Measurements from ENCODE around the gene TBC1D12. TPM values are rescaled to one million over a fixed set of nuclear protein-coding genes. Genes with fewer than 3 reads are reported as not detected.

Gene TBC1D12
- total RNA-seq, 4 donors from 2014 or later = 30.0 to 36.0 (median 32.9) TPM

DNA sequence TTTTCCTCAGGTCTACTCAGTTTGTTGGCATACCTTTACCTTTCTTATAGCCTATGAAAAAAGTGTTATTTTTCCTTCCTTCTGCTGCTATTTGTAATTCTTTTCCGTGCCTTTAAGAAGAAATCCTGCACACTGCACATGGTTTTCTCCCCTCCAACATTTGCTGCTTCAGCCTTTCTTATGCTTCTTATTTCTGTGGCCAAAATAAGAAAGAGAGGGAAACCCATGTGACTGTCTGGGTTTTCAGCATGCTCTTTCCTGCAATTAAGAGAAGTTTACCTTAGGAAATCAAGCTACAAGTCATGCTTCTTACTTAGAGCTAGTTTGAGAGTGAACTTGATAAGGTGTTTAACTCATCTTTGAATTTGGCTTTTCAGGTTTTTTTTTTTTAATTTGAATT, 11.0 kb downstream of the TBC1D12 start:
- no peak for DNase-seq (ENCODE audit: low spot score in 2 of 2)
- peak in 1 of 2 donors; percentile 71 for TF ChIP-seq EP300 (IDR thresholded peaks at IDR 0.05)
- TF ChIP-seq, protein P1, sequence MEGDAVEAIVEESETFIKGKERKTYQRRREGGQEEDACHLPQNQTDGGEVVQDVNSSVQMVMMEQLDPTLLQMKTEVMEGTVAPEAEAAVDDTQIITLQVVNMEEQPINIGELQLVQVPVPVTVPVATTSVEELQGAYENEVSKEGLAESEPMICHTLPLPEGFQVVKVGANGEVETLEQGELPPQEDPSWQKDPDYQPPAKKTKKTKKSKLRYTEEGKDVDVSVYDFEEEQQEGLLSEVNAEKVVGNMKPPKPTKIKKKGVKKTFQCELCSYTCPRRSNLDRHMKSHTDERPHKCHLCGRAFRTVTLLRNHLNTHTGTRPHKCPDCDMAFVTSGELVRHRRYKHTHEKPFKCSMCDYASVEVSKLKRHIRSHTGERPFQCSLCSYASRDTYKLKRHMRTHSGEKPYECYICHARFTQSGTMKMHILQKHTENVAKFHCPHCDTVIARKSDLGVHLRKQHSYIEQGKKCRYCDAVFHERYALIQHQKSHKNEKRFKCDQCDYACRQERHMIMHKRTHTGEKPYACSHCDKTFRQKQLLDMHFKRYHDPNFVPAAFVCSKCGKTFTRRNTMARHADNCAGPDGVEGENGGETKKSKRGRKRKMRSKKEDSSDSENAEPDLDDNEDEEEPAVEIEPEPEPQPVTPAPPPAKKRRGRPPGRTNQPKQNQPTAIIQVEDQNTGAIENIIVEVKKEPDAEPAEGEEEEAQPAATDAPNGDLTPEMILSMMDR (IDR thresholded peaks at IDR 0.05) = no peak
- Histone ChIP-seq H3K9me3 (no peaks in the 10 kb centered on the region), H3K27ac (no peak overlapping the region), H3K4me3 (no peak overlapping the region), H3K27me3 (no peaks in the 10 kb centered on the region), H3K36me3 (no peaks in the 10 kb centered on the region), H3K4me1 (peaks cover 0 to 54% (median 5%) of the 10 kb centered on the region in 4 donors)
- 35 to 52% methylated on average over 1 of the region's 1 CpG for WGBS, 2 donors

DNA sequence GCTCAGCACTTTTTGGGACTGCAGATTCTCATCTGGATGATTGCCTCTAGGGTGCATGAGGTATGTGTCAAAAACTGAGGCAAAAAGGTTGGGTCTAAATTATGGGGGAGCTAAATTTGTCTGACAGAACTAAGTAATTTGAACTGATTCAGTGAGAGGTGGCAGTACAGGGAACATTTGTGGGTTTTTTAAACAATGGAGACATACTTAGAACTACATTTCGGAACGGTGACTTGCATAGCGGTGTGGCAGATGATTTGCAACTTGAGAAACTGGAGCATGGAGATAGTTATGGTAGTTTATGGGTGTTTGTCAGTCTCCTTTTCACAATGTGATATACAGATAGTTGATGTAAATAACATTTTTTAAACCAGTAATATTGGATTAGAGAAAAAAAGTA, 14.6 kb downstream of the TBC1D12 start:
- H3K27ac ChIP-seq = no peak overlapping the region
- WGBS, 2 donors = 70 to 75% methylated on average over 3 of the region's 3 CpGs
- TF ChIP-seq POLR2A (IDR thresholded peaks at IDR 0.05) (no peak), EP300 (IDR thresholded peaks at IDR 0.05) (no peak)
- TF ChIP-seq, protein P1 (IDR thresholded peaks at IDR 0.05) = no peak

DNA sequence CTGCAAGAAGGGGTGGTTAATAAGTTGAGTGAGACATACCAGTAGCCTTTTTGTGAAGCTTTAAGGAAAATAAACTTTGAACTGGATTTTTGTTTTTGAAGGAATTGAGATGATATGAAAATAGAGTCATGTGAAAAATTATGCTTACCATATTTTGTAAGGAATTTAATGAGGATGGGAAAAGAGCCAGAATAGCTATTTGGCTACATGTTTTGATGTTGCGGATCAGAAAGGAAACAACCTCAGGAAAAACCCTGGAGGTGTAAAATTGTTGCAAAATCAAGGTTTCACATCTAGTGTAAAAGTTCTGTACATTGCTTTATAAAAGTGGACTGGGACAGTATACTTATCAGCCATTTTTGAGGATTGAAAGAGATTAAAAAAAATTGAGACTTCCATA, 15.0 kb downstream of the TBC1D12 start:
- no peak for DNase-seq (ENCODE audit: low spot score in 2 of 2)
- peaks cover 0 to 18% (median 5%) of the 10 kb centered on the region in 4 donors for H3K4me1 ChIP-seq
- WGBS, 2 donors = 48 to 75% methylated on average over 1 of the region's 1 CpG
- no peaks in the 10 kb centered on the region for H3K27me3 ChIP-seq
- no peak for TF ChIP-seq POLR2A (IDR thresholded peaks at IDR 0.05)
- TF ChIP-seq EP300 (IDR thresholded peaks at IDR 0.05) = no peak
- TF ChIP-seq, protein P1 (IDR thresholded peaks at IDR 0.05) = no peak
- H3K9me3 ChIP-seq = no peaks in the 10 kb centered on the region
- no peaks in the 10 kb centered on the region for H3K36me3 ChIP-seq
- no peak overlapping the region for H3K4me3 ChIP-seq
- H3K27ac ChIP-seq = no peak overlapping the region

More for the DNA sequence above, 14.6 kb downstream of the TBC1D12 start:
- Histone ChIP-seq H3K9me3 (no peaks in the 10 kb centered on the region), H3K4me3 (no peak overlapping the region), H3K4me1 (peaks cover 0 to 22% (median 5%) of the 10 kb centered on the region in 4 donors), H3K36me3 (no peaks in the 10 kb centered on the region), H3K27me3 (no peaks in the 10 kb centered on the region)
- no peak for DNase-seq (ENCODE audit: low spot score in 2 of 2)

DNA sequence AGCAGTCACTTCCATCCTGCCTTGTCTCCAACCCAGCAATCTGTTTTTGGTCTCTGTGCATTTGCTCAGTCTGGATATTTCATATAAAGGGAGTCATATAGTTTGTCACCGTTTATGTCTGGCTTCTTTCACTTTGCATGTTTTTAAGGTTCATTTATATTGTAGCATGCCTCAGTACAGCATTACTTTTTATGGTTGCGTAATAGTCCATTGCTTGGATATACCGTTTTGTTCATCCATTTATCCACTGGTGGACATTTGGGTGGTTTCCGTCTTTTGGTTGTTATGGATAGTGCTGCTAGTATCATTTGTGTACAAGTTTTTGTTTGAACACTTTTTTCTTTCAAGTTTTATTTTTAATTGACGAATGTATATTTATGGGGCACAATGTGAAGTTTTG, 18.2 kb downstream of the TBC1D12 start:
- TF ChIP-seq POLR2A (IDR thresholded peaks at IDR 0.05) (no peak), EP300 (IDR thresholded peaks at IDR 0.05) (no peak)
- TF ChIP-seq, protein P1 (IDR thresholded peaks at IDR 0.05) = no peak
- WGBS, 2 donors = 97 to 99% methylated on average over 5 of the region's 5 CpGs
- H3K27me3 ChIP-seq = no peaks in the 10 kb centered on the region
- DNase-seq (ENCODE audit: low spot score in 2 of 2) = no peak
- no peak overlapping the region for H3K27ac ChIP-seq
- H3K9me3 ChIP-seq = peaks cover 0 to 2% (median 0%) of the 10 kb centered on the region in 4 donors
- no peak overlapping the region for H3K4me3 ChIP-seq
- no peaks in the 10 kb centered on the region for H3K36me3 ChIP-seq
- peaks cover 0 to 13% (median 0%) of the 10 kb centered on the region in 4 donors for H3K4me1 ChIP-seq

DNA sequence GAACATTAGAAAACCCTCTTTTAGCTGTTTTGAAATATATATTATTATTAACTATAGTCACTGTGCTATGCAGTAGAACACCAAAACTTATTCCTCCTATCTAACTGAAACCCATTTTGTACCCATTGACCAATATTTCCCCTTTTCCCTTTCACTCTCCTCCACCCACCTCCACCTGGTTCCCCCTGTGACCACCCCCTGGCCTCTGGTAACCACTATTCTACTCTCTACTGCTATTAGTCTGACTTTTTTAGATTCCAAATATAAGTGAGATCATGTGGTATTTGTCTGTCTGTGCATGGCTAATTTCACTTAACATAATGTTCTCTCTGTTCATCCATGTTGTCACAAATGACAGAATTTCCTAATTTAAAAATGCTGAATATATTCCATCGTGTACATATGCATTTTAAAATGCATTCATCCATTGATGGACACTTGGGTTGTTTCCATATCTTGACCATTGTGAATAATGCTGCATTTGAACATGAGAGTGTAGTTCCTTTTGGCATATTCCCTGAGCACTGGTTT, 18.7 kb downstream of the TBC1D12 start:
- Histone ChIP-seq H3K9me3 (peaks cover 0 to 7% (median 2%) of the 10 kb centered on the region in 4 donors), H3K4me1 (peaks cover 0 to 13% (median 0%) of the 10 kb centered on the region in 4 donors), H3K27me3 (no peaks in the 10 kb centered on the region), H3K27ac (no peak overlapping the region), H3K36me3 (no peaks in the 10 kb centered on the region), H3K4me3 (no peak overlapping the region)
- WGBS, 2 donors = 33 to 37% methylated on average over 1 of the region's 1 CpG
- TF ChIP-seq, protein P1 (IDR thresholded peaks at IDR 0.05) = no peak
- TF ChIP-seq POLR2A (IDR thresholded peaks at IDR 0.05) (no peak), EP300 (IDR thresholded peaks at IDR 0.05) (no peak)
- DNase-seq (ENCODE audit: low spot score in 2 of 2) = no peak
